Measurements from ENCODE around the gene S100A2.

Gene S100A2

DNA sequence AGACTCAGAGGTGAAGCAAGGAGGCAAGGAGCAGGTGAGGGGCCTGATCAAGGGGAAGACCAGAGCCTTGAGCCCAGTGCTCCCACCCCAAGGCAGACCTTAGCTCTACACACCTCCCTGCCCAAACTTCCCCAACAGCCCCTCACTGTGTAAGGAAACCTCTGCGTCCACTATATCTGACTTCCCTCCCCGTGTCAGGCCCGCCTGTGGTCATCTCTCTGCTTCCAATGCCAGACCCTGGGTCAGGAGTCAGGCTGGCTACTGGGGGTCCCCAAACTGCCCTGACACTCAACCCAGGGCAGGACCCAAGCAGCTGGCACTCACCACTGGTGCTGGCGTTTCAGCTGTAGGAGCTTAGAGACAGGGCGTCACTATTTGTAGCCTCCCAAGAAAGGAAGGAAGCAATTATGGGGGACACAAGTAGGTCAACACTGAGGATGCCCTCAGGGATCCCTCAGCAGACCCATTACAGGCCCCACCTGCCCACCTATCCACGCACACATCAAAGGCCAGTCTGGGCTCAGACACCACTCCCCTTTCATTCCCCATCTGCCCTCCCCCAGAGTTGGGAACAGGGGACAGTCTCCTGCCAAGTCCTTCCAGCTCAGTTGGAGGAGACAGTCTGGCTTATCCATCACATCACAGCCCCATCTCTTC, 15.8 kb downstream of the S100A2 start:
- Histone ChIP-seq H2BK120ac (ENCODE audit: low read depth, low read length) (no peak overlapping the region), H3K4me2 (ENCODE audit: low read length) (no peak overlapping the region), H3K27ac (ENCODE audit: low read depth, low read length) (no peak overlapping the region)

GRCh38 chr1:153548722-153549688, 16.6 kb downstream of the S100A2 start, which contains the start of gene S100A3:
TSS of gene S100A3 (minus strand) at chr1:153549258. CDS start at chr1:153548485, 773 bp downstream.
- Histone ChIP-seq H3K9ac (ENCODE audit: low read length) (no peak within 1 kb of the TSS), H3K79me1 (ENCODE audit: low read length) (no peaks in the 10 kb centered on the region), H2BK120ac (ENCODE audit: low read depth, low read length) (no peak within 1 kb of the TSS), H3K79me2 (ENCODE audit: control insufficient read depth, insufficient read depth, low read length) (no peaks in the 10 kb centered on the region), H2BK15ac (replicated peaks; ENCODE audit: low read depth) (no peak within 1 kb of the TSS), H3K27ac (ENCODE audit: low read depth, low read length) (no peak within 1 kb of the TSS), H3K23ac (ENCODE audit: low read length) (no peak within 1 kb of the TSS), H3K18ac (ENCODE audit: low read length) (no peak within 1 kb of the TSS), H3K27me3 (ENCODE audit: insufficient read depth, low read length, poor library complexity) (no peaks in the 10 kb centered on the region), H3K36me3 (ENCODE audit: control insufficient read depth, insufficient read depth, low read length) (no peaks in the 10 kb centered on the region), H2AK5ac (ENCODE audit: low read length) (no peak within 1 kb of the TSS), H3K4me1 (ENCODE audit: control insufficient read depth, low read depth, low read length) (peaks cover 12% of the 10 kb centered on the region), H4K8ac (ENCODE audit: low read depth, low read length) (no peak within 1 kb of the TSS), H3K4me3 (ENCODE audit: low read length) (no peak within 1 kb of the TSS), H2BK5ac (ENCODE audit: low read length) (no peak within 1 kb of the TSS), H3K4ac (ENCODE audit: low read depth, low read length) (no peak within 1 kb of the TSS), H3K56ac (ENCODE audit: low read length) (peak within 1 kb of the TSS; percentile 46), H4K5ac (ENCODE audit: low read length) (no peak within 1 kb of the TSS), H3K4me2 (ENCODE audit: low read length) (no peak within 1 kb of the TSS)
- no peak for DNase-seq
- no CpG with 5 or more reads among the region's 14 CpGs for WGBS (ENCODE audit: extremely low coverage, insufficient coverage, low lambda C conversion rate)

More for the DNA sequence above, 15.8 kb downstream of the S100A2 start:
- Histone ChIP-seq H2BK5ac (ENCODE audit: low read length) (no peak overlapping the region), H3K23ac (ENCODE audit: low read length) (no peak overlapping the region), H3K27me3 (ENCODE audit: insufficient read depth, low read length, poor library complexity) (no peaks in the 10 kb centered on the region), H3K79me2 (ENCODE audit: control insufficient read depth, insufficient read depth, low read length) (no peaks in the 10 kb centered on the region), H2BK15ac (replicated peaks; ENCODE audit: low read depth) (no peak overlapping the region), H4K5ac (ENCODE audit: low read length) (no peak overlapping the region), H3K56ac (ENCODE audit: low read length) (no peak overlapping the region), H3K9ac (ENCODE audit: low read length) (no peak overlapping the region), H3K4me1 (ENCODE audit: control insufficient read depth, low read depth, low read length) (peaks cover 8% of the 10 kb centered on the region), H3K18ac (ENCODE audit: low read length) (no peak overlapping the region), H2AK5ac (ENCODE audit: low read length) (no peak overlapping the region), H3K36me3 (ENCODE audit: control insufficient read depth, insufficient read depth, low read length) (no peaks in the 10 kb centered on the region), H3K4me3 (ENCODE audit: low read length) (no peak overlapping the region), H4K8ac (ENCODE audit: low read depth, low read length) (no peak overlapping the region), H3K79me1 (ENCODE audit: low read length) (no peaks in the 10 kb centered on the region), H3K4ac (ENCODE audit: low read depth, low read length) (no peak overlapping the region)
- no peak for DNase-seq
- no CpG with 5 or more reads among the region's 6 CpGs for WGBS (ENCODE audit: extremely low coverage, insufficient coverage, low lambda C conversion rate)

DNA sequence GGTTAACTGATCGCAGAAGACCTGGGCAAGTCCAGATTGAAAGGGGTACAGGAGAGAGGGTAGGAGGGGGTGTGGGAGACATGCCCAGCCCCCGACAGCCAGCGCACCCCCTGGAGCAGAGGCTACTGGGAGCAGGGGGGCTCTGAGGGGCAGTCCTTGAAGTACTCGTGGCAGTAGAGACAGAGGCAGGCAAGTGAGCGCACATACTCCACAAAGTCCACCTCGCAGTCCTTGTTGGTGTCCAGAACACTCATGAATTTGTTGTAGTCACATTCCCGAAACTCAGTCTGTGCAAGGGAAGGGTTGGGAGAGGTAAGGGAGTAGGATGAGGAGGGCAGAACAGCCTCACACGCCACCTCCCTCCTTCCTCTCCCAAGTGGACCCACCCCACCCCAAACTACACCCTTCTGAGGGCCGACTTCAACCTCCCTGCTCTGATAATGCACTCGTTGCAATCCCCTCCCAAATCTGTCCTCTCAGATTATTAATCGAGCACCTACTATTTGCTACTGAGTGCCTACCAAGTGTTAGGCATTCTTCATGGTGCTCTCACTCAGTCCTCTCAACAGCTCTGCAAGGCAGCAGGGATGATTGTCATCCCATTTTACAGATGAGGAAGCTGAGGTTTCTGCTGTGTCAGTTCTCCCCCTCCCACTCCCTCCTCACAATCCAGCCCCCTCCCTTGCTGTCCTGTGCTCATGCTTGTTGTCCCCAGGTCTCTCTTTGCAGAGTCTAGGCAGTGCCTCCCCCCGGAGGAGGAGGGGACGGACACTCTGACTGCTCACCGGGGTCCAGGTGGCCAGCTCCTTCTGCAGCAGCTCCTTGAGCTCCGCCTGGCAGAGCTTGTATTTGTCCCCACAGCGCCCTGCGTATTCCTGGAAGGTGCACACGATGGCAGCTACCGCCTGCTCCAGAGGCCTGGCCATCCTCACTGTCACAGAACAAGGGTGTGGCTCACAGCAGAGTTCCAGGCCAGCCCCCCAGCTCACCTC, 17.8 kb downstream of the S100A2 start:
- Histone ChIP-seq H3K23ac (ENCODE audit: low read length) (no peak overlapping the region), H3K4me2 (ENCODE audit: low read length) (no peak overlapping the region), H3K79me2 (ENCODE audit: control insufficient read depth, insufficient read depth, low read length) (no peaks in the 10 kb centered on the region), H3K4me1 (ENCODE audit: control insufficient read depth, low read depth, low read length) (peaks cover 12% of the 10 kb centered on the region), H2BK15ac (replicated peaks; ENCODE audit: low read depth) (no peak overlapping the region), H2BK5ac (ENCODE audit: low read length) (no peak overlapping the region), H3K79me1 (ENCODE audit: low read length) (no peaks in the 10 kb centered on the region), H3K4me3 (ENCODE audit: low read length) (no peak overlapping the region), H3K27me3 (ENCODE audit: insufficient read depth, low read length, poor library complexity) (no peaks in the 10 kb centered on the region), H3K27ac (ENCODE audit: low read depth, low read length) (no peak overlapping the region), H3K18ac (ENCODE audit: low read length) (no peak overlapping the region), H3K56ac (ENCODE audit: low read length) (peak overlapping the region; percentile 68), H3K9ac (ENCODE audit: low read length) (no peak overlapping the region), H2BK120ac (ENCODE audit: low read depth, low read length) (no peak overlapping the region), H4K5ac (ENCODE audit: low read length) (no peak overlapping the region), H3K36me3 (ENCODE audit: control insufficient read depth, insufficient read depth, low read length) (no peaks in the 10 kb centered on the region), H2AK5ac (ENCODE audit: low read length) (no peak overlapping the region), H4K8ac (ENCODE audit: low read depth, low read length) (no peak overlapping the region), H3K4ac (ENCODE audit: low read depth, low read length) (no peak overlapping the region)
- DNase-seq = no peak
- no CpG with 5 or more reads among the region's 19 CpGs for WGBS (ENCODE audit: extremely low coverage, insufficient coverage, low lambda C conversion rate)

GRCh38 chr1:153546796-153547559, 18.7 kb downstream of the S100A2 start:
- H3K4me2 ChIP-seq (ENCODE audit: low read length) = no peak overlapping the region
- no peak overlapping the region for H3K23ac ChIP-seq (ENCODE audit: low read length)
- no peak overlapping the region for H2BK120ac ChIP-seq (ENCODE audit: low read depth, low read length)
- H3K36me3 ChIP-seq (ENCODE audit: control insufficient read depth, insufficient read depth, low read length) = no peaks in the 10 kb centered on the region
- no peaks in the 10 kb centered on the region for H3K79me2 ChIP-seq (ENCODE audit: control insufficient read depth, insufficient read depth, low read length)
- no peak overlapping the region for H3K4me3 ChIP-seq (ENCODE audit: low read length)
- H3K27me3 ChIP-seq (ENCODE audit: insufficient read depth, low read length, poor library complexity) = no peaks in the 10 kb centered on the region
- WGBS (ENCODE audit: extremely low coverage, insufficient coverage, low lambda C conversion rate) = no CpG with 5 or more reads among the region's 14 CpGs
- no peak overlapping the region for H3K27ac ChIP-seq (ENCODE audit: low read depth, low read length)
- H3K9ac ChIP-seq (ENCODE audit: low read length) = no peak overlapping the region
- H4K5ac ChIP-seq (ENCODE audit: low read length) = no peak overlapping the region
- no peaks in the 10 kb centered on the region for H3K79me1 ChIP-seq (ENCODE audit: low read length)
- no peak overlapping the region for H2BK5ac ChIP-seq (ENCODE audit: low read length)
- no peak overlapping the region for H3K18ac ChIP-seq (ENCODE audit: low read length)
- no peak overlapping the region for H2BK15ac ChIP-seq (replicated peaks; ENCODE audit: low read depth)
- peak overlapping the region; percentile 68 for H3K56ac ChIP-seq (ENCODE audit: low read length)
- H3K4me1 ChIP-seq (ENCODE audit: control insufficient read depth, low read depth, low read length) = peaks cover 12% of the 10 kb centered on the region
- no peak overlapping the region for H4K8ac ChIP-seq (ENCODE audit: low read depth, low read length)
- DNase-seq = no peak
- H2AK5ac ChIP-seq (ENCODE audit: low read length) = no peak overlapping the region
- H3K4ac ChIP-seq (ENCODE audit: low read depth, low read length) = no peak overlapping the region

GRCh38 chr1:153546371-153546770, 19.3 kb downstream of the S100A2 start:
- Histone ChIP-seq H3K23ac (ENCODE audit: low read length) (no peak overlapping the region), H4K8ac (ENCODE audit: low read depth, low read length) (no peak overlapping the region), H3K27ac (ENCODE audit: low read depth, low read length) (no peak overlapping the region), H4K5ac (ENCODE audit: low read length) (no peak overlapping the region), H3K4me2 (ENCODE audit: low read length) (no peak overlapping the region), H3K4me1 (ENCODE audit: control insufficient read depth, low read depth, low read length) (peaks cover 12% of the 10 kb centered on the region), H3K27me3 (ENCODE audit: insufficient read depth, low read length, poor library complexity) (no peaks in the 10 kb centered on the region), H3K18ac (ENCODE audit: low read length) (no peak overlapping the region), H3K79me2 (ENCODE audit: control insufficient read depth, insufficient read depth, low read length) (no peaks in the 10 kb centered on the region), H3K4ac (ENCODE audit: low read depth, low read length) (no peak overlapping the region), H2AK5ac (ENCODE audit: low read length) (no peak overlapping the region), H3K9ac (ENCODE audit: low read length) (no peak overlapping the region), H2BK120ac (ENCODE audit: low read depth, low read length) (no peak overlapping the region), H2BK15ac (replicated peaks; ENCODE audit: low read depth) (no peak overlapping the region), H3K36me3 (ENCODE audit: control insufficient read depth, insufficient read depth, low read length) (no peaks in the 10 kb centered on the region), H3K79me1 (ENCODE audit: low read length) (no peaks in the 10 kb centered on the region), H2BK5ac (ENCODE audit: low read length) (no peak overlapping the region), H3K4me3 (ENCODE audit: low read length) (no peak overlapping the region), H3K56ac (ENCODE audit: low read length) (peak overlapping the region; percentile 9)
- no peak for DNase-seq
- no CpG with 5 or more reads among the region's 8 CpGs for WGBS (ENCODE audit: extremely low coverage, insufficient coverage, low lambda C conversion rate)
